Body of pancreas (tissue), 4 donors: ENCODE data around the gene ACLY.

Experiments
- POLR2A ChIP-seq, 3 donors: fragments of 450-650 bp; IDR thresholded peaks; one replicate each; pipeline ENCODE4 v1.6.1; 2016; ENCODE audit warnings: antibody characterized with exemption in 3 of 3, mild to moderate bottlenecking in 2 of 3
- TF ChIP-seq, protein P1 (sequence below), 7 experiments: fragments of 450-650 bp in 4 of 7; fragments of 200-600 bp in 3 of 7; sonication (generic) in 3 of 7; IDR thresholded peaks; one replicate each; pipeline ENCODE4 v1.5.1; 2016 to 2019; ENCODE audit warnings: antibody characterized with exemption in 7 of 7

DNA sequence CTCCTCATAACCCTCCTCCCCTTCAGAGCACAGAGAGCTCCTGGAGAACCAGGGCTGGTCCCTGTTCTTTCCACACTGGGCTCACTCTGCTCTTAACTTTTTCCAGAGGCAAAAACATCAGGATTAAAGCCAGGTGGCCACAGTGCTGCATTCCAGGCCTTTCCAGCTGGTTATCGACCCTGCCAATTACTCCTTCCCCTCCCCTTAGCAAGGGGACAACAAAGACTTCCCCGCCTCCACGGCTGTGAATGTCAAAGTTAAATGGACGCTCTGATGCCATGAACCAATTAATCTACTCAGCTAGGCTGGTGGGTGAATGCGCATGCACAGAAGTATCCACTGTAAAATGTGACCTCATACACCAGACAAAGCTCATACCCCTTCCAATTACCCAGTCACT is 23.1 kb downstream of the ACLY start:
- TF ChIP-seq, protein P1, sequence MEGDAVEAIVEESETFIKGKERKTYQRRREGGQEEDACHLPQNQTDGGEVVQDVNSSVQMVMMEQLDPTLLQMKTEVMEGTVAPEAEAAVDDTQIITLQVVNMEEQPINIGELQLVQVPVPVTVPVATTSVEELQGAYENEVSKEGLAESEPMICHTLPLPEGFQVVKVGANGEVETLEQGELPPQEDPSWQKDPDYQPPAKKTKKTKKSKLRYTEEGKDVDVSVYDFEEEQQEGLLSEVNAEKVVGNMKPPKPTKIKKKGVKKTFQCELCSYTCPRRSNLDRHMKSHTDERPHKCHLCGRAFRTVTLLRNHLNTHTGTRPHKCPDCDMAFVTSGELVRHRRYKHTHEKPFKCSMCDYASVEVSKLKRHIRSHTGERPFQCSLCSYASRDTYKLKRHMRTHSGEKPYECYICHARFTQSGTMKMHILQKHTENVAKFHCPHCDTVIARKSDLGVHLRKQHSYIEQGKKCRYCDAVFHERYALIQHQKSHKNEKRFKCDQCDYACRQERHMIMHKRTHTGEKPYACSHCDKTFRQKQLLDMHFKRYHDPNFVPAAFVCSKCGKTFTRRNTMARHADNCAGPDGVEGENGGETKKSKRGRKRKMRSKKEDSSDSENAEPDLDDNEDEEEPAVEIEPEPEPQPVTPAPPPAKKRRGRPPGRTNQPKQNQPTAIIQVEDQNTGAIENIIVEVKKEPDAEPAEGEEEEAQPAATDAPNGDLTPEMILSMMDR (IDR thresholded peaks at IDR 0.05): peak in 1 of 7 experiments; percentile 22
- TF ChIP-seq POLR2A (IDR thresholded peaks at IDR 0.05): no peak
